Measurements from ENCODE around the gene PPP6R3. TPM values are rescaled to one million over a fixed set of nuclear protein-coding genes. Genes with fewer than 3 reads are reported as not detected.
"Not testable (repeated sequence)": the region's sequence is repeated elsewhere in the genome, so short reads cannot be mapped to it uniquely, and the experiment has no call there.

The PPP6R3 gene
- total and polyA plus RNA-seq, 2 donors (not counting 3 experiments of a cell fraction or from before 2014, with no cell fraction given), result 31.7 to 98.8 TPM

- Histone ChIP-seq H3K9me1 (replicated peaks; ENCODE audit: control insufficient read depth, extremely low read depth, insufficient read depth, low read length) (no peaks in the 10 kb centered on the region), H3K4me2 (ENCODE audit: insufficient read depth, low read length) (no peak overlapping the region), H3K4me3 (replicated peaks in 1 of 3; ENCODE audit: insufficient read depth in 1 of 3, low read depth in 1 of 3, low read length in 3 of 3) (no peak overlapping the region), H3K27me3 (ENCODE audit: control insufficient read depth in 2 of 2, insufficient read depth in 2 of 2, low read length in 2 of 2) (no peaks in the 10 kb centered on the region), H3K27ac (ENCODE audit: insufficient read depth, low read depth, low read length) (no peak overlapping the region), H3K36me3 (ENCODE audit: control insufficient read depth in 2 of 2, extremely low read depth in 1 of 2, insufficient read depth in 2 of 2, low read length in 2 of 2) (peaks cover 5 to 36% of the 10 kb centered on the region in 2 experiments), H2AFZ (ENCODE audit: low read depth, low read length) (no peak overlapping the region), H3K79me2 (ENCODE audit: control insufficient read depth, insufficient read depth, low read length) (no peaks in the 10 kb centered on the region), H3K9me3 (replicated peaks; ENCODE audit: control insufficient read depth, insufficient read depth, low read length) (peaks cover 9% of the 10 kb centered on the region), H3K4me1 (ENCODE audit: control insufficient read depth, extremely low read depth, insufficient read depth, low read length) (peaks cover 16% of the 10 kb centered on the region), H3K9ac (replicated peaks; ENCODE audit: extremely low read depth, insufficient read depth, low read length) (no peak overlapping the region), H4K20me1 (replicated peaks; ENCODE audit: control insufficient read depth, extremely low read depth, insufficient read depth, low read length) (no peaks in the 10 kb centered on the region)
- dilution Hi-C loops (cut with MboI; ENCODE audit: extremely low pct_ligation_motif_present, low sequenced_read_pairs), result no loop called here
- BruUV-seq (replicated peaks), result no TSS peak
- intact Hi-C loops (cut with micrococcal nuclease), result no loop called here
- no peak for DNase-seq (ENCODE audit: low read depth, low spot score)
- CTCF ChIA-PET, result no interaction called here
- no peak for FAIRE-seq
- POLR2A ChIA-PET, result no interaction called here
- TF ChIP-seq MYC (IDR thresholded peaks at IDR 0.05; ENCODE audit: low read depth, low read length) (no peak), EZH2 (IDR thresholded peaks at IDR 0.05; ENCODE audit: borderline replicate concordance, low read depth, low read length, severe bottlenecking) (no peak), MAX (IDR thresholded peaks at IDR 0.05; ENCODE audit: insufficient read depth, insufficient read length) (no peak), FOS (IDR thresholded peaks at IDR 0.05; ENCODE audit: borderline replicate concordance, insufficient read depth, low read length) (no peak)
Measured at GRCh38 chr11:68433541-68433940, 27.0 kb upstream of the PPP6R3 start.

GRCh38 chr11:68434159-68434558 lies 26.4 kb upstream of the PPP6R3 start:
- H3K27me3 ChIP-seq (ENCODE audit: control insufficient read depth in 2 of 2, insufficient read depth in 2 of 2, low read length in 2 of 2); H3K9me1 ChIP-seq (replicated peaks; ENCODE audit: control insufficient read depth, extremely low read depth, insufficient read depth, low read length); FAIRE-seq; H2AFZ ChIP-seq (ENCODE audit: low read depth, low read length); H3K27ac ChIP-seq (ENCODE audit: insufficient read depth, low read depth, low read length); BruUV-seq (replicated peaks); DNase-seq (ENCODE audit: low read depth, low spot score); H4K20me1 ChIP-seq (replicated peaks; ENCODE audit: control insufficient read depth, extremely low read depth, insufficient read depth, low read length); POLR2A ChIA-PET; H3K4me2 ChIP-seq (ENCODE audit: insufficient read depth, low read length); H3K9me3 ChIP-seq (replicated peaks; ENCODE audit: control insufficient read depth, insufficient read depth, low read length); H3K79me2 ChIP-seq (ENCODE audit: control insufficient read depth, insufficient read depth, low read length); H3K9ac ChIP-seq (replicated peaks; ENCODE audit: extremely low read depth, insufficient read depth, low read length); H3K4me3 ChIP-seq (replicated peaks in 1 of 3; ENCODE audit: insufficient read depth in 1 of 3, low read depth in 1 of 3, low read length in 3 of 3); CTCF ChIA-PET; intact Hi-C loops (cut with micrococcal nuclease); dilution Hi-C loops (cut with MboI; ENCODE audit: extremely low pct_ligation_motif_present, low sequenced_read_pairs): not testable (repeated sequence)
- Histone ChIP-seq H3K4me1 (ENCODE audit: control insufficient read depth, extremely low read depth, insufficient read depth, low read length) (peaks cover 16% of the 10 kb centered on the region), H3K36me3 (ENCODE audit: control insufficient read depth in 2 of 2, extremely low read depth in 1 of 2, insufficient read depth in 2 of 2, low read length in 2 of 2) (peaks cover 5 to 40% of the 10 kb centered on the region in 2 experiments)

Measured in endothelial cell of umbilical vein (primary cell).